ENCODE measurements around the gene CNPY3. TPM values are rescaled to one million over a fixed set of nuclear protein-coding genes. Genes with fewer than 3 reads are reported as not detected.

Gene CNPY3
- total RNA-seq = 20.7 and 35.7 TPM in 2 replicates

DNA sequence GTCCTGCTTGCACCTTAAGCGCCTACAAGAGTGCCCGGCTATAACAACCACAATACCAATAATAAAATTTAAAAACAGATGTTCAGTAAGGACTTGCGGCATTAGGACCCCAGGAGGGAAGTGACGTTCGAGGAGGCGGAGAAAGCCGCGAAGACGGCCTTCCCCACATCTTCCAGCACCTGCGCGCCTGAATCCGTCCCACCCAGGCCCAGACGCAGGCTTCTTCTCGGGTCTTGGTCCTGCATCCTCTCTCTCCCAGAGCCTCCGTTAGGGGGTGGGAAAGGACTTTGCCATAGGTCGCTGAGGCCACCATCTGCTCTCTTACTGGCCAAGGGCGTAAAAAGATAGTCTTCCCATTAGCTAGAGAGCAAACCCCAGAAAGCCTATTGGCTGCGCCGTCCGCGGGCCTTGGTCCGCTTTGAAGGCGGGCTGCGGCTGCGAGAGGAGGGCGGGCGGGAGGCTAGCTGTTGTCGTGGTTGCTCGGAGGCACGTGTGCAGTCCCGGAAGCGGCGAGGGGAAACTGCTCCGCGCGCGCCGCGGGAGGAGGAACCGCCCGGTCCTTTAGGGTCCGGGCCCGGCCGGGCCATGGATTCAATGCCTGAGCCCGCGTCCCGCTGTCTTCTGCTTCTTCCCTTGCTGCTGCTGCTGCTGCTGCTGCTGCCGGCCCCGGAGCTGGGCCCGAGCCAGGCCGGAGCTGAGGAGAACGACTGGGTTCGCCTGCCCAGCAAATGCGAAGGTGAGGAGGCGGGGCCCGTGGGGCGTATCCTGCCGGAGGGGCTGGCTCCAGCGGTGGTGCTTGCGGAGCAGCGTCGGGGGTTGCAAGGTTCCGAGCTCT is at the start of gene CNPY3:
TSS of gene CNPY3 (plus strand) at position 495 of the 835 bp plus-strand sequence. CDS start at position 586, 91 bp downstream.

DNA sequence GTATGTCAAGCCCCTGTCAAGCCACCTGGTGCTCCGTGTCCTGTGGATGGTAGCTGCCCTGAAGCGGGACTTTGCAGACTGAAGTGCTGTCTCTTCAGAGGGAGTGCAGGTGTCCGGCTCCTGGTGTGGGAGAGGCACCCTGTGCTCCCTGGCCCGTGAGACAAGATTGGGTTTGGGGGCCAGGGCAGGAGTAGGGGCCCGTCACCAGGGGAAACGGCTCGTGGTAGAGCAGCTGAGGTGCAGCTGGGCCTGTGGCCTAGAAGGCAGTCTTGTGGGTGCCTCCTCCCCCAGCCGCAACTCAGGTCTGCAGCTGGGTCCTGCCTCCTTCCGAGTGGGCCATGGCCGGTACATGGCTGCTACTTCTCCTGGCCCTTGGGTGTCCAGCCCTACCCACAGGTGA is 13.5 kb upstream of the CNPY3 start, which contains the start of gene PTCRA:
TSS of gene PTCRA (plus strand) at position 322 of the 400 bp plus-strand sequence. CDS start at position 339, 17 bp downstream.

DNA sequence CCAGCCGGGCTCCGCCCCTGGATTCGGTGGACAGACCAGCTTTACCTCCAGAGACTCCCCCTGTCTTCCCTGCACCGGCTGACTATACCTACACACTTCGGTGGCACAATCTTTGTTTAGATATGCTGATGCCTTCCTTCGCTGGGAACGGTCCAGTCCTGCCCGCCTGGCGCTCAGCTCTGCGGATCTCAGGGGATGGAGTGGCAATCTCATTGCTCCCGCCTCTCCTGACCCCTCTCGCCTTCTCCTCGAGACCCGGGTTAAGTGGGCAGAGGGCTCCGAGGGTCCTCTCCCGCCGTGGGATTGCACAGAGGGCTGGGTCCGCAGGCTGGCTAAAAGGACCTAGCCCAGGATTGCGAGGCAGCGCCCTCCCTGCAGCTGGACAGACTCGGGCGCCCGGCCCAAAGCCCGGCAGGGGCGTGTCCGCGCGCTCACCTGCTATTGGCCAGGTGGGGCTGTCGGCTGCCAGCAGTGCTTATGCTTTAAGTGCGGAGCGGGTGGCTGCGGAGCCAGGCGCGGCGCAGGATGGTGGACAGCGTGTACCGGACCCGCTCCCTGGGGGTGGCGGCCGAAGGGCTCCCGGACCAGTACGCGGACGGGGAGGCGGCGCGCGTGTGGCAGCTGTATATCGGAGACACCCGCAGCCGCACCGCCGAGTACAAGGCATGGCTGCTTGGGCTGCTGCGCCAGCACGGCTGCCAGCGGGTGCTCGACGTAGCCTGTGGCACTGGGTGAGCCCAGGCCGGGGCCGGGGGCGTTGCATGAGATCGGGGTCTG is 31.2 kb downstream of the CNPY3 start, which contains the start of gene GNMT:
TSS of gene GNMT (plus strand) at position 512 of the 777 bp plus-strand sequence. CDS start at position 526, 14 bp downstream.

DNA sequence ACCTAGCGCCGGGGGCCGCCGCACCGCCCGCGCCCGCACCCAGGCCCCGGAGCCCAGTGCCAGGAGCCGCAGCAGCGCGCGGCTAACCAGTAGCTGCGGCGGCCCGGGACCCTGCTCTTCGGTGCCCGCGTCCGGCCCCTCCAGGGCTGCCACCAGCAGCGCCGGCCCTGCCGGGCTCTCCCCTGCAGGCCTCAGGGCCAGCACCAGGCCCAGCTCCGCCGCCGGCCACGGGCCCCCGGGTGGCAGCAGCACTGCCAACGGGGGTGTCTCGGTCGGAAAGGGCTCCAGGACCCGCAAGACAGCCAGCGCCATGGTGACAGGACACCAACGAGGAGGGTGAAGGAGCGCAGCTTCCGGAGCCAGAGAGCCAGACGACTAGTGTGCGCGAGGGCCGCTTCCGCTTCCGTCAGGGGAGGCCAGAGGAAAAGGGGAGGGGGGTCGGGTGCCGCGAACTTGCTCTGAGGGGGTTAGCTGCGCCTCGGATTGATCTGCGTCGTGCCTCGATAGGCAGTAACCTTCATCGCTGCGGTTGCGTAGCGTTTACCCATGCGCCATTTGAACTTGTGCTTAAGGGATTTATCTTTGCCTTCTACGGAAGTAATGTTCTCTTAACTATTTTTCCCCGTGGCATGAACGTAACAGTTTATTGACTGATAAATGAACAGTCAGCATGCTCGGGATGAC is 49.7 kb downstream of the CNPY3 start, which contains the start of gene PEX6:
TSS of gene PEX6 (minus strand) at position 343 of the 684 bp plus-strand sequence. CDS start at position 312, 31 bp downstream.

DNA sequence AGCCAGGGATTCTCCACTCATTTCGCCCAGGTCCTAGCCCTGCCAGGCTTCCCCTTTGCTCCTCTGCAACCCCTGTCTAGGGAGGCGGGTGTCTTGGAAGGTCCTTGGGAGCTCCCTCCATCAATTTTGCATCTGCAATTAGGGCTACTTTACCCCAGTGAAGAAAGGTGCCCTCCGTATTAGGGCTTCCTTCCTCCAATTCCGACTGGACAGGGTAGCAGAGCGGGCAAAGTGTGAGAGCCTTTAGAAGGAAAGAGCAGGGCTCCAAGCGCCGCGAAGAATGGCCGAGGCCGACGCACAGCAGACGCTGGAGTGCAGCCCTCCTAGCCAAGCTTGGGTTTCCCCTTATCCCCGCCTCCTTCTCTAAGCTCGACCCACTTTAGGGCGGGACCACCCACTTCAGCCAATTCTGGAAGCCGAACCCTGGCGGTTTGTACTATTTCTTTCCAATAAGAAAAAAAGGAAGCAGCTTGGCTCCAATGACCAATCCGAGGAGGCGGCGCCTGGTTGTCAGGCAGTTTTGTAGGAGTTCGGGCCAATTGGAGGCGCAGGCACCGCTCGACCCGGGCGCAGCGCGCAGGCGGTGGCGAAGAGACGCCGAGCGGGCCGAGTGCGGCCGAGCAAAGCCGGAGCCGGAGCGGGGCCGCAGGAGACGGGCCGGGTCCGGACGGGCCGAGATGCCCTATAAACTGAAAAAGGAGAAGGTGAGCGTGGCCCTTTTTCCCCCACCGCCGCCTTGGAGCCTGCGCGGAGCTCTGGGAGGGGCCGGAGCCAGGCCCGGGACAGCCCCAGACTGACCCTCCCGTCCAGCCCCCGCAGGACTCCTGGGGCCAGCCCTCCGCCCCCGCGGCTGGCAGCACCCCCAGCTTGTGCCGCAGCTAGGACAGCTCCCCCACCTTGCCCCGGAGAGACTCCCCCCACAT is 55.0 kb downstream of the CNPY3 start, which contains the start of gene PPP2R5D:
TSS of gene PPP2R5D (plus strand) at position 570 of the 923 bp plus-strand sequence. CDS start at position 678, 108 bp downstream.

Other genes with a start within 250 kb of the CNPY3 start
- under 0.01 and 0.19 TPM in 2 replicates for gene PRPH2, start 206.9 kb upstream of the CNPY3 start, total RNA-seq
- gene TBCC, start 183.4 kb upstream of the CNPY3 start, total RNA-seq = 28.8 and 29.6 TPM in 2 replicates
- gene BICRAL, start 147.4 kb upstream of the CNPY3 start, total RNA-seq = 2.3 and 3.4 TPM in 2 replicates
- gene RPL7L1, start 49.9 kb upstream of the CNPY3 start, total RNA-seq = 96.0 and 109 TPM in 2 replicates
- not detected in 2 replicates for gene PTCRA, start 13.4 kb upstream of the CNPY3 start, total RNA-seq
- gene GNMT, start 31.3 kb downstream of the CNPY3 start, total RNA-seq = 0.09 TPM in 1 of 2 replicates, not detected in the other
- gene PEX6, start 49.7 kb downstream of the CNPY3 start, total RNA-seq = 27.7 and 48.2 TPM in 2 replicates
- gene PPP2R5D, start 55.1 kb downstream of the CNPY3 start, total RNA-seq = 35.8 and 38.1 TPM in 2 replicates
- gene MEA1, start 84.5 kb downstream of the CNPY3 start, total RNA-seq = 50.9 and 54.4 TPM in 2 replicates
- gene KLHDC3, start 84.8 kb downstream of the CNPY3 start, total RNA-seq = 83.8 and 110 TPM in 2 replicates
- gene RRP36, start 92.1 kb downstream of the CNPY3 start, total RNA-seq = 77.2 and 100.0 TPM in 2 replicates
- 21.1 and 34.3 TPM in 2 replicates for gene CUL7, start 124.4 kb downstream of the CNPY3 start, total RNA-seq
- 18.5 and 21.6 TPM in 2 replicates for gene MRPL2, start 130.0 kb downstream of the CNPY3 start, total RNA-seq
- gene KLC4, start 130.2 kb downstream of the CNPY3 start, total RNA-seq = 13.4 and 17.2 TPM in 2 replicates
- gene PTK7, start 146.8 kb downstream of the CNPY3 start, total RNA-seq = 15.3 and 24.6 TPM in 2 replicates
- gene SRF, start 241.8 kb downstream of the CNPY3 start, total RNA-seq = 15.7 and 17.7 TPM in 2 replicates

Measured in endothelial cell of coronary artery (primary cell).